Inferior parietal cortex (tissue), 1 donor: Measurements from ENCODE around the gene DPY19L1.
"Not testable (repeated sequence)": the region's sequence is repeated elsewhere in the genome, so short reads cannot be mapped to it uniquely, and the experiment has no call there.

Experiments used
- DNase-seq: peaks from one replicate; pipeline ENCODE4 v3.0.0-alpha.2; 2016; ENCODE audit errors: extremely low spot score

The DPY19L1 gene

GRCh38 chr7:35037211-35037525, at the start of gene DPY19L1:
TSS of gene DPY19L1 (minus strand) at chr7:35037485. CDS start at chr7:35037394, 91 bp downstream.
- no peak for DNase-seq

GRCh38 chr7:35079517-35079916, 42.2 kb upstream of the DPY19L1 start:
- not testable (repeated sequence) for DNase-seq

GRCh38 chr7:35074008-35074407, 36.7 kb upstream of the DPY19L1 start:
- DNase-seq, result not testable (repeated sequence)

GRCh38 chr7:35072950-35073827, 35.9 kb upstream of the DPY19L1 start:
- peak; percentile 36 for DNase-seq

DNA sequence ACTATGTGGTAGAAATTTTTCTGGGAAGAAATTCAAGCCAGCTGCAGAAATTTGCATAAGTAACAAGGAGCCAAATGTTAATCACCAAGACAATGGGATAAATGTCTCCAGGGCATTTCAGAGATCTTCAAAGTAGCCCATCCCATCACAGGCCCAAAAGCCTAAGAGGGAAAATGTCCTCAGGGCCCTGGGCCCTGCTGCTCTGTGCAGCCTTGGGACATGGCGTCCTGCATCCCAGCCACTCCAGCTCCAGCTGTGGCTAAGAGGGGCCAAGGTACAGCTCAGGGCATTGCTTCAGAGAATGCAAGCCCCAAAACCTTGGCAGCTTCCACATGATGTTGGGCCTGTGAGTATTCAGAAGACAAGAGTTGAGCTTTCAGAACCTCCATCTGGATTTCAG, 31.8 kb upstream of the DPY19L1 start:
- DNase-seq, result not testable (repeated sequence)

DNA sequence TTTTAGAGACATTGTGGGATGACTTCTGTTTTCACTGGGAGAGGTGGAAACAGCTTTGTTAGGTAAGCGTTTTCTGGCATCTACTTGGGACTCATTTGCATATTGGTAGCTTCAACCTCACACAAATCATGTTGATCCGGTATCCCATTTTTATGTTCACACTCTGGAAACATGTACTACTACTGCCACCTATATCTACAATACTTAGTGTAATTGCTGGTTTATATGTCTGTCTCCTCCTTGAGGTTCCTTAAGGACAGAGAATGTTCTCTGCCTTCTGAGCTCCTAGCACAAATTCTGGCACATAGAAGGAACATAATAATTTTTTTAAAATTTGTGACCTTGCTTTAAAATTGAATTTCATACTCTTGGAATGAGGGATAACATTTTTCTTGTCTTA, 28.1 kb upstream of the DPY19L1 start:
- DNase-seq, result not testable (repeated sequence)

GRCh38 chr7:35058571-35058970, 21.3 kb upstream of the DPY19L1 start:
- DNase-seq, result not testable (repeated sequence)

DNA sequence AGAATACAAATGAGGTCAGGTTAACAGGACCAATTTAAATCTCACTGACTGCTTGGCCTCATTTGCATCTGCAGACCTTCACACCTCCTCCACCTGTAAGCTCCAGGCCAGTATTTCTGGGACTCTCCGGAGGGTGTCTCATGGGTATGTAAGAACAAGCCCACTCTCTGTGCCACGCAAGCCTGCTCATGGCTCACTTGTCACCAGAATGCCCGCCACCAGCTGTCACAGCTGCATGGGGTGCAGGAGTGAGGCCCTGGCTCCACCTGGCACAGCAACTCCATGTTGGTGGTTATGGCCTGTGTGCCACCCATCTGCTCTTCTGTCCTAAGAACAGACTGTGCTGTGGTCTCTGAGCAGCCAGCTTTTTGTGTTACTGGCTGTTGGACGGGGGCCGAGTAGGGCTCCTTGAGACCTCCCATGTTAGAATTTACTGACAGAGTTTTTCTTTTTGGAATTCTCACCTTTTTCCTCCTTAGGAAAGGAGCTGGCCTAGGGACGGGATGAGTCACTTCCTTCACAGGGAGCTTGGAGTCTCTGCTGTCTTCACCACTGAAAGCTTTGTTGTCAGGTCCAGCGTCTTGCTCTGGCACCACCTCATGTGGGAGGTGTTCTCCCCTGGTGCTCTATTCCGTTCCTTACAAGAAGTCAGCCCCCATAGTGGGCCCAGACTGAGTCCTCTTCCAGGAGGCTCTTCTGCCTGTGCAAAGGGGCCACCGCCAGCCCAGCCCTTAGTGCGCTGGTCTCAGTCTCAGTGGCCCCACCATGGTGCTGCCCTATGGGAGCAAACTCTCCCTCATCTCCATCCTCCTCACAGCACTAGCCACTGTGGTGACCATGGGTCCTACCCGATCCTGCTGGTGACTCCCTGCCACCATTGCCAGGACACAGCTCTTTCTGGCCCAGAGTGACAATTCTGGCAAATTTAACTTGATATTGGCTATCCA, 20.5 kb upstream of the DPY19L1 start:
- not testable (repeated sequence) for DNase-seq

- not testable (repeated sequence) for DNase-seq
Measured at GRCh38 chr7:35055733-35056132, 18.4 kb upstream of the DPY19L1 start.

GRCh38 chr7:35053488-35054175, 16.3 kb upstream of the DPY19L1 start:
- not testable (repeated sequence) for DNase-seq

DNA sequence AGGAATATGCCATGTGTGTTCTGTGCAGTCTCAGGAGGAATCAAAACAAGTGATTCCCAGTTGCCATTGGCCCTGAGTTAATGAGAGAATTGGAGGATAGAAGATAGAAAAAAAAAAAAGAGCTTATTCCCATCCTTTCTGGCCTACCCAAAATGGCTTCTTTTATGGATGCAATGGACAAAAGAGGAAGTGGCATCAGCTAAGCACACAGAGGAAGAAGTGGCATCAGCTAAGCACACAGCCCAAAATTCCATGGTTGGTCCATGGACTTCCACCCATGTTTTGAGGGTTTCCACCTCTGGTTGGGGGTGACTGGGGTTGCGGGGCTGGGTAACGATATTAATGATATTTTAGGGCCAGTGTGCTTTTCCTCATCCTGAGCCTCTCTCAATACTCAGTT, 11.1 kb upstream of the DPY19L1 start:
- not testable (repeated sequence) for DNase-seq

- DNase-seq, result not testable (repeated sequence)
Measured at GRCh38 chr7:35047912-35048305, 10.6 kb upstream of the DPY19L1 start.

- not testable (repeated sequence) for DNase-seq
Measured at GRCh38 chr7:35047263-35047911, 10.1 kb upstream of the DPY19L1 start.

GRCh38 chr7:35043301-35043700, 6.0 kb upstream of the DPY19L1 start:
- not testable (repeated sequence) for DNase-seq

- no peak for DNase-seq
Measured at GRCh38 chr7:35040906-35041305, 3.6 kb upstream of the DPY19L1 start.

DNA sequence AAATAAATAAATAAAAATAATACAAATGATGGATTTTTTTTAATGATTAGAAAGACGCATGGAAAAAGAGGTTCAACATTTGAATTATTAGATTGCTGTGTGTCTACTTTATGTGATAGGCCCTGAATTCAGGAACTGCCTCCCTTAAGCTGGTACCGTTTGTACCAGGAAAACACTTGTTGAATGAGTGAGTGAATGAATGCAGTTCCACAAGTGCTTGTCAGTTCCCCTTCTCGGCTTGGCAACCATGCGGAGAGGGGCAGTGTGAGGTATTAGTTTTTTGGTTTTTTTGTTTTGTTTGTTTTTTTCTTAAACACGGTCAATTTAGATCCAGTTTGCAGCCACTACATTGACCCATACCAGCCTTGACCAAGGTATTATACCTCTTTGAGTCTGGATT, 2.1 kb upstream of the DPY19L1 start:
- no peak for DNase-seq

DNA sequence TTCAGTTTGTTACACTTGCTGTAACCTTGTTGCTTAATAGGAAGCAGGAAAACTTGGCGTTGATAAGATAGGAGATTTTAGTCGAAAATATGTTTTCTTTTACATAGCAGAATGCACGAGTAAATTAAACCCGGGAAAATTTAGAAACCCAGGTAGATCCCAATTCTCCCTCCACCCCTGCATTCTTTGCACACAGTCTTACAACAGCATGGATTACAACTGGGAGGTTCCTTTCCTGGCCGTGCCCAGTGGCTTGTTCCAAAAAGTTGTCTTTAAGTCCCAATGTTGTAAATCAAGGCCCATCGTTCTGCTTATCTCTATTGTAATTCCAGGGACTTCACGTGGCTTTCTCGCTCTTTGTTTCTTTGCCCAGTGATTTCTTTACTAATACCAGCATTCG, 1.1 kb upstream of the DPY19L1 start:
- no peak for DNase-seq

GRCh38 chr7:35037526-35038341, 449 bp upstream of the DPY19L1 start:
- peak; percentile 85 for DNase-seq

DNA sequence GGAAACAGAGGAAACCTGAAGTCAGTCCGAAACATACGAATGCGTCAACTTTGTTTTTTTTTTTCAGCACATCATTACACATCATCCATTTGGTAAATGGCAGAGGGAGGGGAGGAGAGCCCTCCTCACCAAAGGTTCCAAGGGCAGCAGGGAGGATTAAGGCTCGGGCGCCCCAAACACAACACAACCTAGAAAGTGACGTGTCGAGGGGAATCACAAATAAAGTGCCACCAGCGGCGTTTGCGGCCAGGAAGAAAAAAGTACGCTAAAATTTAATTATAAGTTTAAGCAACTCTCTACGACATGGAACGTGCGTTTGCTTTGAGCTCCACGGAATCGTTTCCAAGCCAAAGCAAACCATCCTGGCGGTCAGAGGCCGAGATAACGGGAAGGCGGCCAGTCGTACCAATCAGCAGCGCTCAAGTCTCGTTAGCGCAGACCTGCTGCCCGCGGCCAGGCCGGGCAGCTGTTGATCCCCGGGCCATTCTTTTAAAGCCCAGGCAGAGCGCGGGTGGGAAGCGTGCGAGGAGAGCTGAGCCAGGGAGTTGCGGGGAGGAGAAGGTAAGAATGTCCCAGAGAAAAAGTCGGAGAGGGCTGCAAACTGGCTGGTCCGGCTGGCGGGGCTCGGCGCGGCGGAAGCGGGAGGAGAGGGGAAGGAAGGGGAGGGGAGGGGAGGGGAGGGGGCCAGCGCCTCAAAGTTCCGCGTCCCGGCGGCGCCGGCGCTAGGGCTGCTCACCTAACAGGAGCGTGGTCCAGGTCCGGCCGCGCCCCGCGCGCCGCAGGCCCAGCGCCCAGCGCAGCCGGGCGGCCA, 719 bp downstream of the DPY19L1 start:
- peak; percentile 42 for DNase-seq
